22Rv1 (cell line): ENCODE results near the gene NPTX1.

ENCODE experiments used
- CTCF ChIP-seq: fragments of 450-650 bp; IDR thresholded peaks from 2 replicates; pipeline ENCODE4 v1.5.1; 2017; ENCODE audit warnings: mild to moderate bottlenecking
- ZFX ChIP-seq: fragments of 450-650 bp; IDR thresholded peaks from 2 replicates; pipeline ENCODE4 v1.6.1; 2017; ENCODE audit warnings: antibody characterized with exemption, borderline replicate concordance

- TF ChIP-seq CTCF (no peak), ZFX (no peak)
These were observed 22.0 kb upstream of the NPTX1 start for GRCh38 chr17:80498242-80498919.
